GM21526 (cell line): Measurements from ENCODE around the gene ITPR3.
A peak's percentile ranks its signal among the peaks of the same experiment; 100 is the strongest.

Source experiments
- ATAC-seq: cut with Tn5 transposase; IDR thresholded peaks from one replicate; pipeline ENCODE4 v1.9.1; 2021; ENCODE audit warnings: moderate library complexity; ENCODE audit not compliant: unreplicated experiment, low FRiP score

The ITPR3 gene

DNA sequence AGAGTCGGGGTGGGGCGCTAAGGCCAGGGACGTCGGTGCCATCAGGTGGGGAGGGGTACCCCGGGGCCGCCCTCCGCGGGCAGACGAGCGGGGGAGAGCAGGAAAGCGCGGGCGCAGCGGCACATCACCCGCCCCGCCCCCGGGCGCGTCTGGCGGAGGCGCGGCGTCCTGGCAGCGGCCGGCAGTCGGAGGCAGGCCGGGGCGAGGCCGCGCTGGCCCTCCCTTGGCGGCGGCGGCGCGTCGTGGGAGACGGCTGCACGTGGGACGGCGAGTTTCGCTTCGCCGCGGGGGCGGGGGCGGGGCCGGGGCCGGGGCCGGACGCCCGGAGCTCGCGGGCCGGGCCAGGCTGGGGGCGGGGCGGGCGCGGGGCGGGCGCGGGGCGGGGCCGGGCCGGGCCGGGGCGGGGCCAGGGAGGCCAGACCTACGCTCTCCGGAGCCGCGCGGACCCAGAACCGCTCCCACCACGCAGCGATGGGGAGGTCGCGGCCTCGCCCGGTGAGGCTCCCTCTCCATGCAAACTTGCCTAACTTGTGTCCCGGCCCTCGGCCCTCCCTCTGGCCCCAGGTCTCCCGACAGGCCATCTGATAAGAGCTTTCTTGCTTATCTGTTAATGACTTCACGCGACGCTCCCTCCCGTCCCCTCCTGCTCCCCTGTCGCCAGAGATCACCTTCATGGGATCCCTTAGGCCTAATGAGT lies 12.5 kb downstream of the ITPR3 start:
- ATAC-seq: peak; percentile 43

DNA sequence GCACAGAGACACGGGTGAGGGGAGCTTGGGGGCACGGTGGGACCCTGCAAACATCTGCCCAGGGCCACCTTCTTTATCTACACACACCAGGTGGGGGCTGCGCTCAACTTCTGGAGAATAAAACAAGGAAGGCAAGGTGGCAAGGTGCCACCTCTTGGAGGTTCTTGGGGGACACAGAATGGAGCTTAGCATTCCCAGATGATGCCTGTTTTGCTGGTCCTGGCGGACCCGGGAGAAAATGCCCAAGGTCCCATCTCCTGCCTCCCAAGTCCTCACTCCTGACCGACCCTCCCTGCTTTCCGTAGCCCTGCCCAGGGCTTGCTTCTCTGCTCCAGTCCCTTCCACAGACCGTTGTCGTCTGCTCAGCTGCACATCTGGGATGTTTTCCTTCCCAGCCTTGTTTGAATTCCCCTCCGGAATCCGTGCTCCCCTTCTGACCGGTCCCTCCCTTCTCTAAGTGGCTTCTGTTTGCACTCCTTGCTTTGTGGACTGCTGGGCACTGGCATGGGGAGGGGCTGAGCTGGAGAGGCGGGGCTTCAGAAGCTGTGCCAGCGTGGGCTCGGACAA lies 13.1 kb downstream of the ITPR3 start:
- no peak for ATAC-seq

DNA sequence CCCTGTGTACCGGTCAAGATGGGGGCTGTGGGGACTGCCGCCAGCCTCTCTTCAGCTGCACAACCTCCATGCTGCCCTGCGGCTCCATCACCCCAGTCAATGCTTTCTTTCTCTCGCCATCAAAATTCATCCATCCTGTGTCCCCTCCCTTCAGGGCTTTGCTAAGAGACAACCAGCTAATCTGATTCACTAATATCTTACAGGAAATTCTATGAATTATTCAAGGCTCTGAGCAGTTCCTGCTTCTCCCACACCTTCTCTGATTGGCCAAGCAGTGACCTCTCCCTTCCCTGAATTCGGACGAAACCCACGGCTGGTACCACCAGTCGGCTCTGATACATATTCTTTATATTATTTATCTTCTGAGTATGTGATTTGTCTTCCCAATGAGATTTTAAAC lies 13.8 kb downstream of the ITPR3 start:
- no peak for ATAC-seq

DNA sequence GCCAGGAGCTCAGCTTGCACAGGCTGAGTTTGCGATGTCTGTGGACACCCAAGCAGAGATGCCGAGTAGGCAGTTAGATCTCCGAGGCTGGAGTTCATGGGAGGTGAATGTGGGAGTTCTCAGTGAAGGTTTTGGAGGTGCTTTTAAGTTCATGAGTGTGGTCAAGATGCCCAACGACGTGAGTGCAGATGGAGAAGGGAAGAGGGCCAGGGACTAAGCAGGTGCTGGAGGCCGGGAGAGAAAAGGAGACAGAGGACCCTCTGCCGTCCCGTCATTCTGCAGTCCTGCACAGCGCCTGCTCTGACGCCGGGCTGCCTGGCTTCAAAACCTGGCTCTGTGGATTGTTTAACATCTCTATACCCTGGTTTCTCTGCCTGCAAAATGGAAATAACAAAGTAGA lies 15.5 kb downstream of the ITPR3 start:
- ATAC-seq: no peak

DNA sequence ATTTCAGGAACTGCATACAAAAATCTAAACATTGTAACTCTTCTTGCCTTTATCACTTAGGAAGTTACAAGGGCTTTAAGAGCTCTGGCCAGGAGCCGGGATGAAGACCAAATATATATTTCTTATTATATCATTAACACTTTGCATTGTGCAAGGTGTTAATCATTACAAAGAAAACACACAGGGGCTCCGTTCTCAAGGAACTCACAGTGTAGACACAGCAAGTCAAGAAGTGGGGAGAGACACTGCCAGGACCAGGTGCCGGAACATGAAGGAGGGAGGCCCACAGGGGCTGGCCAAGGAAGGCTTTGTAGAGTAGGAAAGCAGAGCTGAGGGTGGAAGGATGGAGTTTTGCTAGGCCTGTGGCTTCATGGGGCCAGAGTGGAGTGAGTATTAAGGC lies 17.4 kb downstream of the ITPR3 start:
- ATAC-seq: no peak

DNA sequence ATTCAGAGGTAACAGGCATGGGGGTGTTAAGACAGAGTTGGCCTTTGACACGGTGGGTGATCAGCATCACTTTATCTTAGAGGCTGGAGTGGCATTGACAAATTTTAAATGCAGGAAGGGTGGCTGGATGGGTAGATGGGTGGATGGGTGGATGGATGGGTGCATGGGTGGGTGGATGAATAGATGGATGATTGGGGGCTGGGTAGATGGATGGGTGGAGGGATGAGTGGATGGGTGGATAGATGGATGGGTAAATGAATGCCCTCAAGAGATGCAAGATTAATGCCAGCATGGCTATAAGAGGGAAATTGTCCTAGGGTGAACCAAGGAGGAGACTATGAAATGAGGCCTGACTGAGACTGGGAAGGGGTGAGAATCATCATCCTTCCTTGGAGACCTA lies 18.4 kb downstream of the ITPR3 start:
- ATAC-seq: no peak

DNA sequence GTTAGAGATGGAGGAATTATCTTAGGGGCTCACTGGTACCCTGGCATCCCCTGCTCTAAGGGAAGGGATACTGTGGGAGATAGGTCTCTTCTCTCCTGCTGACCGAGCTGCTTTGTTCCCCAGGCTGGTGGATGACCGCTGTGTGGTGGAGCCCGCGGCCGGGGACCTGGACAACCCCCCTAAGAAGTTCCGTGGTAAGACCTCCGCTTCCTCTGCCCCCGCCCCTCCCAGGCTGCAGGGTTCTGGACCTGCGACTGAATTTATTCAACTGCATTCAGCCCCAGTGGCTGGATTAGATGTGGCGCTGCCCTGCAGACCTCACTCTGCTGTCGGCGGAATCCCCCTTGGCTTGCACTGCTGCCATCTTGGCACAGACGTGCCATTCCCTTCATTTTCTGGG lies 19.2 kb downstream of the ITPR3 start:
- no peak for ATAC-seq

DNA sequence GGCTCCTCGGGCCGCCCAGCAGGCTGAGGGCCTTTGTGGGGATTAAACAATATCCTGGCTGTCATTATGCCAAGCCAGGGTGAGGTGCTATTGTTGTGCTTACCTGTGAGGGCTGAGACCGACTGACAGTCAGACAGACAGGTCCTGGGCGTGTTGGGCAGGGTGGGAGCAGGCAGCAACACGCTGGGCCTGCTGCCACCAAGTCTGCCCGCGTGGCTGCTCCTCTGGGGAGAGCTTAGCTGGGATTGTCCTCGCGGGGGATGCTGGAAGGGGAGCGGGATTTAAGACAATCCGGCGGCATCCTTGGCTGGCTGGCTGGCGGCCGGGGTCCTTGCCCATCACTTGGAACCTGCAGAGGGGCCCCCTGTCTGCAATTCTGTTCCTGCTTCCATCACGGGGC lies 20.0 kb downstream of the ITPR3 start:
- no peak for ATAC-seq

DNA sequence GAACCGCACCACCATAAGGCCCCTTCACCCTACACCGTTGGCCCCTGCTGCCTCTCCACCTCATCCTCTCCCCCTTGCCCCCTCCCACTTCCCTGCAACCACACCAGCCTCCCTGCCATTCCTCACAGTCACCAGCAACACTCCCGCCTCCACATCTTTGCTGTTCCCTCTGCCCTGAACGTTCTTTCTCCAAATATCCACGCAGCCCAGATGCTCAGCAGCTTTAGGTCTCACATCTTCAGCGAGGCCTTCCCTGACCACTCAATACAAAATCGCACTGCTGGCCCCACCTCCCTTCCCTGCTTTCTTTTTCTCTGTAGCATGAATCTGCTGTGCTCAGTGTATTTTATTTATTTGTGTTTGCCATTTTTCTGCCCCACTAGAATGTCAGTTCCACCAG lies 20.5 kb downstream of the ITPR3 start:
- no peak for ATAC-seq

DNA sequence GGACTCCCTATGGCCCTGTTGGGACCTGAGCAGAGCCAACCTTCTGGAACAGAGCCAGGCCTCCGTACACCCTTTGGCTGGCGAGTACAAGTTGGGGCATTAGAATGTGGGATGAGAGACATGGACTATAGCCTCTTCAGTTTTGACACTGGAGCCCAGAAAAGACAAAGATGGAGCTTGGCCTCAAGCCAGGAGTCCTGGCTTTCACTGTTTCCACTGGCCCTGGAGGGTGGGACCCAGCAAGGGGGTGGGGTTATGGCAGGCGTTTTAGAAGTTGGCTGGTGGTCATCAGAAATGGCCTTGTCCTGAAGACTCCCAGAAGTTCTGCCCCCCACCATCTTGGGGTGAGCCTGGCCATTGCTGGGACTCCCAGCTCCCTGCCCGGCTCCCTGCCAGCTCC lies 21.8 kb downstream of the ITPR3 start:
- no peak for ATAC-seq

DNA sequence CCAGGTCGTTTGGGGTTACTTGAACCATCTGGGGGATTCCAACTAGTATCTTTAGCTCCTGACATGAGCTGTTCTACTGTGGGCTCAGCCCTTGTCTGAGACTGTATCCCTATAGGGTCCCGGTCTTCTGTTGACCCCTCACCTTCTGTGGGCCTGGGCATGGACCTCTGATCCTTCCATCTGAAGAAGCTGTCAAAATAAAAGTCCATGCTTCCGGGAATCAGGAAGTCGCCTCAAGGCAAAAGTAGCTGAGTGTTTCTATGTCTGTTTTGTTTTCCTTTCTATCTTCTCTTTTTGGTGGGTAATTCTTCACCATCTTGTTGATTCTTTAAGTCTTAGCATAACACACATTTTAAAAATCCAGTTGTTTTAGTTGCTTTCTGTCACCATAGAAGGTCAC lies 30.3 kb downstream of the ITPR3 start:
- no peak for ATAC-seq

DNA sequence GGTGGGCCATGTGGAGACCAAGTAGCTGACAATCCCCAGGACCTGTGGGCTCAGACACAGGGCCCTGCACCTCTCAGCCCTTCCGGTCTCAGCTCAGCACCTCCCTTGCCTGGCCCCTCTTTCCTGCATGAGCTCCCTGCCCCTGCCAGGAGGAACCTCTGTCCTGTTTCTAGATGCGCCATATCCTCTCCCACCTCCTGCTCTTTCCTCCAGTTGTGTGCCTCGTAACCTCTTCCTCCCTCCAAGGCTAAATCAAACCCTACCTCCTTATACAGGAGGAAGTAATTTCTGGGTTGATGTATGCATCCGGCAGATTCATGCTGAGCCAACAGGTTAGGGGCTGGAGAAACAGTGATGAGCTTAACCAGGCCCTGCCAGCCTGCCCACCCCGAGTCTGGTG lies 30.9 kb downstream of the ITPR3 start:
- no peak for ATAC-seq

DNA sequence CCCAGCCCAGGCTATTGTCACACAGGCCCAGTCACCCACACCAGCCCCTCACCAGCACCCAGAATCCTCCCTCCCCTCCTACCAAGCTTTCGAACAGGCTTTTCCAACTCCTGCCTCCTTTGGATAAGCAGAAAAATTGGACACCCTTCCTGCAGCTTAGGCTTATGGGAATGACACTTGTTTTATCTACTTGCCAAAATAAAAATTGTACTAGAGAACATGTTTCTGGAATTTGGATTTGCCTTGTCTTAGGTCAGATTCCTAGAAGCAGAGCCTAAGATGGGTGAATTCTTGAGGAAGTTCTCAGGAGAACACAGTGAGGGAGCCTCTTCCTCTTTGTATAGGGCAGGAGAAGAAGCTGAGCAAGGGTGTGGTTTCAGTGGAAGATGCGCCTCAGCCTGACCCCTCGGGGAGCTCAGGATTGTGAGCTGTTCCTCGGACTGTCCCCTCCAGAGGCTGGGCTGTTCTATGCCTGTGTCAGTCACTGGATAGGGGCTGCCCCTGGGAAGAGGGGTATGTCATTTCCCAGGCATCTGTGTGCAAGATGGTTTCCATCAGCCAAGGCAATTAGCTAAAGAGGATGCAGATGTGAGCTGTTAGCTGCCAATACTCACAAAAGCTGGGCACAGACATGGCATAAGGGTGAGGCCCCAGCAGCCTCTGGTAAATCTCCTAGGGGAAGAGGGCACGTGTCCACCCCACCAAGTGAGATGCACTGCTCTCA lies 33.9 kb downstream of the ITPR3 start:
- ATAC-seq: no peak

DNA sequence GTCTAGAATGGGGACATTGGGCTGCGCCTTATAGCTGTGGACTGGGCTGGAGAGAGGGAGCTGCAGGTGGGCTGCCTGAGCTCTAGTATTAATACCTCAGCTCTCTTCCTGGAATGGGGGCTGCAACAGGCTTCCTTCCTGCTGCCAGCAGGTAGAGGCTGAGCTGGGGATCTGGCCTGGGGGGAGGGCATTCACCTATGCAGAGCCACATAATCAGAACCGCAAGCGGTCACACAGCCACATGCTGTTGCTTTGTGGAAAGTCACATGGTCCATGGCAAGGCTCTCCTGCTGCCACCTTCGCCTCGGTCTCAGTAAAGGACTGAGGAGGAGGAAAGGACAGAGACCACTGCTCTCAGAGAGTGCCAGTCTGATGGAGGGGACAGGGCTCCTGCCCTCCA lies 35.7 kb downstream of the ITPR3 start:
- no peak for ATAC-seq

DNA sequence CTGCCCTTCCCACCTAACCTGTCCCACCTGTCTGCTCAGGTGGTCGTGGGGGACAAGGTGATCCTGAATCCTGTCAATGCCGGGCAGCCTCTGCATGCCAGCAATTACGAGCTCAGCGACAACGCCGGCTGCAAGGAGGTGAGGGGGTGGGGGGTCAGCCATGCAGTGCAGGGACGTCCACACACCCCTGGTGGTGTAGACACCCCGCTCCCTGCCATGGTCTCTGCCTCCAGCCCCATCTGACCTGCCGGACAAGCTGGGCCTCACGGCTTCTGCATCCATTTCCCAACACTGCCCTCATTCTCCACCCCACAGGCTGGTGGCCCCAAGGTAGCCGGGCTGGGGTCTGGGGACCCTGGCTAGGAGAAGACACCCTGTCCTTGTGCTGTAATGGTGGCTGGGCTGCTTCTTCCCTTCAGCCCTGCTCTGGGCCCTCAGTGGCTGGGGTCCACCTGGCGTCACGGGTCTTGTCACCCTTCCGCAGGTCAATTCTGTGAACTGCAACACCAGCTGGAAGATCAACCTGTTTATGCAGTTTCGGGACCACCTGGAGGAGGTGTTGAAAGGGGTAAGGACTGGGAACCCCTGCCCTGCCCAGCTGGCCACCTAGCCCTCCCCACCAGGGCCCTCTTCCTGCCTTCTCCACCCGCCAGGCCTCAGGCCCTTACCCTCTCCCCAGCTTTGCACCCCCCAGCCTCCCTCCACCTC lies 38.0 kb downstream of the ITPR3 start:
- ATAC-seq: no peak

DNA sequence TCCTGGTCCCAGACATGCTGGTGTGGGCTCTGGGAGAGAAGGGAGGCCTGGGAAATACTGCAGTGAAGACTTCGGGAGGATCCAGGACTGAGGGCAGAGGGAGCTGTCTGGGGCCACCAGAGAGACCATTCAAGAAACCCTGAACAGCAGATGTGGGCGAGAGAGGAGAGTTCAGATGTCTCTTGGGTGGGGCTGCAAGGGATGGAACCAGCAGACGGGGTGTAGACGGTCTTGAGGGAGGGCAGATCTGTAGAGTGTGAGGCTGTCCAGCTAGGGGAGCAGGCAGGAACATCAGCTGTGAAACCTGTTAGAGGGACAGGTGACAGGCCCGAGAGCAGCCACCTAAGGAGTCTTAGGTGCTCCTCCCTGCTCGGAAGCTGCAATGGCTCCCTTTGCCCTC lies 38.9 kb downstream of the ITPR3 start:
- no peak for ATAC-seq

DNA sequence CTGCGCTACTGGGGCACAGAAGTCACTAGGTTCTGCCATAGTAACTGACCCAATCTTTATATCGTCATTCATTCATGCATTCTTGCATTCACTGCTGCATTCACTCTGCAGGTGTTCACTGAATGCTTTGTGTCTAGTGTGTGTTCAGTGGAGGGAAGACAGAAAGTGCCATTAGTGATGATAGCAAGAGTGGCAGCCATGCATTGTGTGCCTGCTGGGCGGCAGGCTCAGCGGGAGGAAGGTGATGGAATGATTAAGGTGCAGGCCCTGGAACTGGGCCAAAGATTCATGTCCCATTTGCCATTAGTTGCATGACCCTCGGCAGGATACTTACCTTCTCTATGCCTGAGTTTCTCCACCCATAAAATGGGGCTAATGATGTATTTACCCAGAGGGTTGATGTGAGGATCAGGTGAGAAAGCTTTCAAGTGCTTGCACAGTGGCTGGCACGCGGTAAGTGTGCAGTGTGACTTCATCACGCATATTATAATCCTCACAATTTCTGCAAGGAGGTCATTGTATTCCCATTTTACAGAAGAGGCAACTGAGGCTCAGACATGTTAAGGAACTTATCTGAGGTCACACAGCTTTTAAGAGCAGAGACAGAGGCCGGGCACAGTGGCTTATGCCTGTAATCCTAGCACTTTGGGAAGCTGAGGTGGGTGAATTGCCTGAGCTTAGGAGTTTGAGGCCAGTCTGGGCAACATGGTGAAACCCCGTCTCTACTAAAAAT lies 40.1 kb downstream of the ITPR3 start:
- no peak for ATAC-seq

DNA sequence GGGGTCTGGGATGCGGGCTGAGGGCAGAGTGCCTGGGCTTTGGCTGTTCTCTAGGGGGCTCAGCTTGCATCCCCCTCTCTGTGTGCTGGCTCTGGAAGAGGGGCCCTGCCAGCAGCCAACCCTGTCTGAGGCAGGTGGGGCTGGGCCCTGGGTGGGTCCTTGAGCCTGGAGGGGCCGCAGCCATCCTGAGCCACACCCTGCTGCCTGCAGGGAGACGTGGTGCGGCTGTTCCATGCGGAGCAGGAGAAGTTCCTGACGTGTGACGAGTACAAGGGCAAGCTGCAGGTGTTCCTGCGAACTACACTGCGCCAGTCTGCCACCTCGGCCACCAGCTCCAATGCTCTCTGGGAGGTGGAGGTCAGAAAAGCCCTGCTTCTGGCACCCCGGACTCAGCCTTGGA lies 41.2 kb downstream of the ITPR3 start:
- ATAC-seq: no peak

DNA sequence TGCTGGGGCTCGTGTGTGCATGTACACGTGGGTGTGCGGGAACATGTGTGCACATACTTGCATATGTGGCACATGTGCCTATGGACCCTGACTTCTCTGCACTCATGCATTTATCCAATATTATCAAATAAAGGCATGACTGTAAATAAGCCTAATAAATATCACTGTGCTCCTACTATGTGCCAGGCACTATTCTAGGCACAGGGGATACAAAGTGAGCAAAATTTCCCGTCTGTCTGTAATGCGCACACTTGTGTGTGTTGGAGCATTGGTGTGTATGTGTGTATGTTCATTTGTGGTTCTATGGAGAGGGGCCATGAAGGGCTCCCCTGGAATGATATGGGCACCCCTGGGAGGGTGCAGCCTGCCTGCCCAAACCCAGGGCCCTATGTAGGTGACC lies 41.9 kb downstream of the ITPR3 start:
- ATAC-seq: no peak

DNA sequence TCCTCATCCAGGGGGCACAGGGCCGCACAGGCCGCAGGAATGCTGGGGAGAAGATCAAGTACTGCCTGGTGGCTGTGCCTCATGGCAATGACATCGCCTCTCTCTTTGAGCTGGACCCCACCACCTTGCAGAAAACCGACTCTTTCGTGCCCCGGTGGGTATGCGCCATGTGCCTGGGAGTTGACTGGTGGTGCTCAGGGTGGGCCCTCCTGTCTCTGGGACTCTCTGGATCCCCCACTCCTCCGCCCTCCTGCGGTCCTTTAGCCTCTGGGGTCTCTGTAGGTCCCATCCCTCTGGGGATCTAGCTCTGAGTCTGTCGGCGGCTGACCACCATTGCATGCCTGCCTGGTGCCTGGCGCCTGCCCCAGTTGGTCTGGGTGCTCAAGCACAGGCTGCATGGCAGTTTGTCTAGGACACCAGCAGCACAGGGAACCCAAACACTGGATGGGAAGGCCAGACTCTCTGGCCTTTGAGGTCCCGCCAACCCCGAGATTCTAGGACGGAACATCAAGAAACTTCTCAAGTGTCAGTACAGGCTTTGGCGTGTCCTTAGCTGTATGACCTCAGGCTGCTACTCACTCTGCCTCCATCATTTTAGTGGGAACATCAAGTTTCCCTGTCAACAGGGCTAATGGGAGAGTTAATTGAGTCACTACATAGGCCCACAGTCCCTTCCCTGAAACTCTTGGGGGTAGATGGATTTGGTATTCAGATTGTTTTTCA lies 42.8 kb downstream of the ITPR3 start:
- ATAC-seq: no peak
